Gastrocnemius medialis (tissue), 4 donors: ENCODE results near the gene ZNF664. TPM values are rescaled to one million over a fixed set of nuclear protein-coding genes. Genes with fewer than 3 reads are reported as not detected.
A peak's percentile ranks its signal among the peaks of the same experiment; 100 is the strongest.

ENCODE experiments used
- ATAC-seq, 2 donors: fragments of 150-250 bp; one replicate each; pipeline ENCODE4 v1.9.1; 2016
- DNase-seq, 2 donors: peaks; one replicate each; pipeline ENCODE4 v3.0.0-alpha.2; 2019
- H3K27ac ChIP-seq, 4 donors: fragments of 200-600 bp; sonication (generic); 1 replicate in 1 of 4; 2 replicates in 3 of 4; pipeline ENCODE4 v1.5.1; 2016 to 2018; ENCODE audit warnings: mild to moderate bottlenecking in 2 of 4, moderate library complexity in 1 of 4
- H3K27me3 ChIP-seq, 3 donors: fragments of 200-600 bp; sonication (generic) in 2 of 3; 1 replicate in 1 of 3; 2 replicates in 2 of 3; pipeline versions ENCODE4 v1.5.1 to v1.6.0; 2016 to 2019; ENCODE audit warnings: mild to moderate bottlenecking in 1 of 3, moderate library complexity in 1 of 3
- H3K36me3 ChIP-seq, 2 donors: fragments of 200-600 bp; sonication (generic) in 1 of 2; one replicate each; pipeline ENCODE4 v1.5.1; 2017 to 2018
- H3K4me1 ChIP-seq, 2 donors: fragments of 200-600 bp; sonication (generic) in 1 of 2; one replicate each; pipeline ENCODE4 v1.5.1; 2016 to 2017; ENCODE audit warnings: mild to moderate bottlenecking in 2 of 2
- H3K4me3 ChIP-seq, 4 donors: fragments of 200-600 bp; sonication (generic) in 3 of 4; 1 replicate in 1 of 4; 2 replicates in 3 of 4; pipeline ENCODE4 v1.5.1; 2016 to 2019; ENCODE audit warnings: mild to moderate bottlenecking in 2 of 4
- H3K9me3 ChIP-seq, 3 donors: fragments of 200-600 bp; sonication (generic) in 2 of 3; 1 replicate in 1 of 3; 2 replicates in 2 of 3; pipeline ENCODE4 v1.5.1; 2016 to 2019
- CTCF ChIP-seq, 5 experiments: fragments of 450-650 bp in 3 of 5; fragments of 200-600 bp in 2 of 5; sonication (generic) in 2 of 5; IDR thresholded peaks in 4 of 5; conservative IDR thresholded peaks in 1 of 5; 1 replicate in 4 of 5; 2 replicates in 1 of 5; pipeline ENCODE4 v1.5.1; 2016 to 2019; ENCODE audit warnings: antibody characterized with exemption in 5 of 5, mild to moderate bottlenecking in 3 of 5, moderate library complexity in 3 of 5
- POLR2A ChIP-seq, 2 donors: fragments of 450-650 bp; IDR thresholded peaks; one replicate each; pipeline ENCODE4 v1.6.1; 2017; ENCODE audit warnings: antibody characterized with exemption in 2 of 2, mild to moderate bottlenecking in 2 of 2, moderate library complexity in 2 of 2
- in situ Hi-C, 4 donors: fragments of 200-750 bp; cut with MboI; loops; one replicate each; pipeline versions ENCODE4 v1.15.0 to v1.8.0; 2017; ENCODE audit warnings: low sequenced_read_pairs in 4 of 4
- intact Hi-C: fragments of 100-400 bp; cut with DNase I; formaldehyde crosslinking; loops from one replicate; pipeline ENCODE4 v1.15.1; 2023; ENCODE audit warnings: low total_unique reads
- total RNA-seq, 4 donors: library from RNA; depleted of rRNA; stranded (reverse); fragments of >200 nt; gene quantifications; one replicate each; pipeline versions ENCODE4 v1.1.0 to v1.2.3, GENCODE V29; 2016

Gene ZNF664
- total RNA-seq, 4 donors from 2014 or later: 18.1 to 37.0 (median 32.6) TPM

DNA sequence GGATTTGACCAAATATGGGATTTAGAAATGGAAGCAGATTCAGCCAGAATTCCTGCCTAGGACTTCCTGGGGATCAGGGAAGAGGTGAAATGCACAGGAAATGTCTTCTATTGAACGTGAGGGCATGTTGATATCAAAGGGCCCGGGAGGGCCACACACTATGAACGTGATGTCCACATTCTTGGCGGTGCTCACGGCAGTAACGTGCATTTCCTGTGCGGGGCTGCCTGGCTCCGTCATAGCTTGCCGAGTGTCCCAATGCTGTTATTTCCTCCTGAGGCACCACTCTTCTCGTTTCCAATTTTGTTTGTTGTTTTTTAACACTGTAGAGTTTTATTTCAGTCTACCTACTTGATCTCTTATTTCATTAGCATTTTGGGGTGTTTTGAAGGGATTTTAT is 67.3 kb downstream of the ZNF664 start:
- DNase-seq: no peak
- Histone ChIP-seq H3K27me3 (no peaks in the 10 kb centered on the region), H3K4me3 (no peak overlapping the region), H3K9me3 (no peaks in the 10 kb centered on the region), H3K4me1 (peaks cover 0 to 11% of the 10 kb centered on the region in 2 donors), H3K27ac (no peak overlapping the region), H3K36me3 (no peaks in the 10 kb centered on the region)
- no peak for TF ChIP-seq POLR2A (IDR thresholded peaks at IDR 0.05)
- TF ChIP-seq CTCF (IDR thresholded peaks at IDR 0.05 in 4 of 5, conservative IDR thresholded peaks at IDR 0.05 in 1 of 5): no peak
- no peak for ATAC-seq
- intact Hi-C loops: no loop called here
- in situ Hi-C loops: loop anchor here in 3 of 4 donors (5.0 to 25.0 kb wide), 4 partner anchors 275 to 872 kb away; partner anchors contain the start of gene UBC (in 1 of the 3)

- H3K9me3 ChIP-seq: no peaks in the 10 kb centered on the region
- intact Hi-C loops (no loop called here), in situ Hi-C loops (loop anchor here in 3 of 4 donors (5.0 to 25.0 kb wide), 4 partner anchors 274 to 872 kb away; partner anchors contain the start of gene UBC (in 1 of the 3))
- H3K36me3 ChIP-seq: no peaks in the 10 kb centered on the region
- ATAC-seq: no peak
- H3K4me1 ChIP-seq: peaks cover 0 to 11% of the 10 kb centered on the region in 2 donors
- no peak for DNase-seq
- H3K4me3 ChIP-seq: no peak overlapping the region
- no peaks in the 10 kb centered on the region for H3K27me3 ChIP-seq
- TF ChIP-seq CTCF (IDR thresholded peaks at IDR 0.05 in 4 of 5, conservative IDR thresholded peaks at IDR 0.05 in 1 of 5): no peak
- no peak for TF ChIP-seq POLR2A (IDR thresholded peaks at IDR 0.05)
- H3K27ac ChIP-seq: no peak overlapping the region
These were observed 67.7 kb downstream of the ZNF664 start for GRCh38 chr12:124040737-124041136.

GRCh38 chr12:124041907-124042306 is 68.9 kb downstream of the ZNF664 start:
- DNase-seq: no peak
- H3K27me3 ChIP-seq: no peaks in the 10 kb centered on the region
- no peaks in the 10 kb centered on the region for H3K9me3 ChIP-seq
- no peak overlapping the region for H3K27ac ChIP-seq
- H3K4me1 ChIP-seq: peaks cover 0 to 11% of the 10 kb centered on the region in 2 donors
- H3K36me3 ChIP-seq: no peaks in the 10 kb centered on the region
- intact Hi-C loops (no loop called here), in situ Hi-C loops (loop anchor here in 3 of 4 donors (5.0 to 25.0 kb wide), 4 partner anchors 273 to 870 kb away; partner anchors contain the start of gene UBC (in 1 of the 3))
- no peak overlapping the region for H3K4me3 ChIP-seq
- no peak for TF ChIP-seq POLR2A (IDR thresholded peaks at IDR 0.05)
- ATAC-seq: no peak

- ATAC-seq: no peak
- in situ Hi-C loops (loop anchor here in 3 of 4 donors (5.0 to 25.0 kb wide), 4 partner anchors 271 to 868 kb away; partner anchors contain the start of gene UBC (in 1 of the 3)), intact Hi-C loops (no loop called here)
- Histone ChIP-seq H3K36me3 (no peaks in the 10 kb centered on the region), H3K9me3 (no peaks in the 10 kb centered on the region), H3K4me1 (peaks cover 0 to 11% of the 10 kb centered on the region in 2 donors), H3K4me3 (no peak overlapping the region), H3K27ac (no peak overlapping the region), H3K27me3 (no peaks in the 10 kb centered on the region)
- no peak for DNase-seq
- TF ChIP-seq POLR2A (IDR thresholded peaks at IDR 0.05): no peak
- TF ChIP-seq CTCF (IDR thresholded peaks at IDR 0.05 in 4 of 5, conservative IDR thresholded peaks at IDR 0.05 in 1 of 5): no peak
These were observed 71.0 kb downstream of the ZNF664 start for GRCh38 chr12:124044021-124044420.

DNA sequence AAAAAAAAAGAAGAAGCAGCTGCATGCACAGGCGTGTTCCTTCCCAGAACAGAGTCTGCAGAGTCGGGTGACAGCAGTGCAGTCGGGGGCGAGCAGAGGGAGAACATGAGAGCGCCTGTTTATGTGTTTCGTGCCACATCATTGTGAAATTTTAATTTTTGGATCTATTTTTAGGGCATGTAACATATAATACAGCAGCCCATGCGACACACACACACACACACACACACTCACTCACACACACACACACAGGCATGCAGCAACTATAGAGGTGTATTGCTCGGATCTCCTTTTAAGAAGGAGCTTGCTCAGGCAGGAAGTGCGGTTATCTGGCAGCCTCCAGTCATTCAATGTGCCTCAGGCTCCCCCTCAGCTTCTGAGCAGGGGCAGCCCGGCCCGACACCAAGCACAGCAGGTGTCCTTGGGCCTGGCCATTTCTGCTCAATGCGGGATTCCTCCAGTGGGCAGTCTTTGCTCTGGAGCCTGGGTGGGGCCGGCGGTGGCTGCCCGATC is 71.8 kb downstream of the ZNF664 start:
- ATAC-seq (peak; percentile 47 to 75), DNase-seq (no peak)
- in situ Hi-C loops (loop anchor here in 3 of 4 donors (5.0 to 25.0 kb wide), 4 partner anchors 270 to 867 kb away; partner anchors contain the start of gene UBC (in 1 of the 3)), intact Hi-C loops (no loop called here)
- H3K27ac ChIP-seq: no peak overlapping the region
- no peaks in the 10 kb centered on the region for H3K27me3 ChIP-seq
- TF ChIP-seq POLR2A (IDR thresholded peaks at IDR 0.05): no peak
- no peak for TF ChIP-seq CTCF (IDR thresholded peaks at IDR 0.05 in 4 of 5, conservative IDR thresholded peaks at IDR 0.05 in 1 of 5)
- H3K4me3 ChIP-seq: no peak overlapping the region
- H3K9me3 ChIP-seq: no peaks in the 10 kb centered on the region
- peaks cover 0 to 11% of the 10 kb centered on the region in 2 donors for H3K4me1 ChIP-seq
- no peaks in the 10 kb centered on the region for H3K36me3 ChIP-seq
